Natural killer cell (primary cell): ENCODE results near the gene CERK. TPM values are rescaled to one million over a fixed set of nuclear protein-coding genes. Genes with fewer than 3 reads are reported as not detected.
A peak's percentile ranks its signal among the peaks of the same experiment; 100 is the strongest.

ENCODE experiments used
- ATAC-seq, 3 donors: fragments of 150-1000 bp in 2 of 3; fragments of 200-7000 bp in 1 of 3; cut with Tn5 transposase; 1 replicate in 1 of 3; 2 replicates in 2 of 3; pipeline ENCODE4 v1.10.0; 2021; ENCODE audit warnings: mild to moderate bottlenecking in 2 of 3, moderate library complexity in 2 of 3
- DNase-seq, 2 donors: peaks; one replicate each; pipeline versions ENCODE4 v3.0.0 to v3.0.0-alpha.2; 2013 to 2021; ENCODE audit warnings: mixed read lengths in 1 of 2
- H3K27ac ChIP-seq: one replicate; pipeline ENCODE4 v1.5.1; 2013; ENCODE audit warnings: mild to moderate bottlenecking, low read length
- H3K27me3 ChIP-seq: one replicate; pipeline ENCODE4 v1.6.1; 2013; ENCODE audit warnings: low read length; ENCODE audit not compliant: control insufficient read depth, insufficient read depth
- H3K36me3 ChIP-seq: one replicate; pipeline ENCODE4 v1.6.1; 2013; ENCODE audit warnings: low read length; ENCODE audit not compliant: control insufficient read depth, insufficient read depth
- H3K4me1 ChIP-seq: one replicate; pipeline ENCODE4 v1.6.1; 2013; ENCODE audit warnings: low read length; ENCODE audit not compliant: control insufficient read depth, insufficient read depth
- H3K4me3 ChIP-seq: one replicate; pipeline ENCODE4 v1.5.1; 2013; ENCODE audit warnings: low read length
- H3K9me3 ChIP-seq: one replicate; pipeline ENCODE4 v1.6.1; 2013; ENCODE audit warnings: low read length; ENCODE audit not compliant: control insufficient read depth, insufficient read depth
- H3K27ac Mint-ChIP-seq, 2 donors: one replicate each; pipeline ENCODE4 v1.8.0; 2022; ENCODE audit warnings: mild to moderate bottlenecking in 2 of 2, mixed read lengths in 2 of 2, moderate library complexity in 1 of 2
- H3K27me3 Mint-ChIP-seq, 2 donors: one replicate each; pipeline ENCODE4 v1.8.0; 2022; ENCODE audit warnings: low read depth in 2 of 2, mixed read lengths in 2 of 2
- H3K36me3 Mint-ChIP-seq: one replicate; pipeline ENCODE4 v1.8.0; 2022; ENCODE audit warnings: mixed read lengths
- H3K4me1 Mint-ChIP-seq, 2 donors: one replicate each; pipeline ENCODE4 v1.8.0; 2022; ENCODE audit warnings: mixed read lengths in 2 of 2
- H3K4me3 Mint-ChIP-seq: one replicate; pipeline ENCODE4 v1.8.0; 2022; ENCODE audit warnings: mild to moderate bottlenecking, moderate library complexity, mixed read lengths
- H3K9me3 Mint-ChIP-seq, 2 donors: one replicate each; pipeline ENCODE4 v1.8.0; 2022; ENCODE audit warnings: mixed read lengths in 2 of 2
- WGBS: methylation state at CpG from one replicate; pipeline ENCODE4 v1.1.7; 2013; ENCODE audit warnings: missing lambda C conversion rate; ENCODE audit not compliant: insufficient coverage; 5-methylcytosine and 5-hydroxymethylcytosine counted together
- intact Hi-C: fragments of 100-400 bp; cut with micrococcal nuclease; formaldehyde crosslinking; loops from one replicate; pipeline ENCODE4 v1.14.2; 2022
- total RNA-seq, 4 donors: library from RNA; stranded (reverse); fragments of 120-200 nt in 1 of 4; gene quantifications; one replicate each; pipeline versions ENCODE4 v1.2.3 to v1.2.4, GENCODE V29; 2013 to 2022
- TF ChIP-seq, protein P1 (sequence below): fragments of 200-600 bp; IDR thresholded peaks from one replicate; pipeline ENCODE4 v1.8.0; 2022; ENCODE audit warnings: antibody characterized with exemption

The CERK gene
- total RNA-seq, 3 donors from 2014 or later (not counting 1 experiment from before 2014, with no cell fraction given), result 50.0 to 71.2 (median 55.6) TPM

DNA sequence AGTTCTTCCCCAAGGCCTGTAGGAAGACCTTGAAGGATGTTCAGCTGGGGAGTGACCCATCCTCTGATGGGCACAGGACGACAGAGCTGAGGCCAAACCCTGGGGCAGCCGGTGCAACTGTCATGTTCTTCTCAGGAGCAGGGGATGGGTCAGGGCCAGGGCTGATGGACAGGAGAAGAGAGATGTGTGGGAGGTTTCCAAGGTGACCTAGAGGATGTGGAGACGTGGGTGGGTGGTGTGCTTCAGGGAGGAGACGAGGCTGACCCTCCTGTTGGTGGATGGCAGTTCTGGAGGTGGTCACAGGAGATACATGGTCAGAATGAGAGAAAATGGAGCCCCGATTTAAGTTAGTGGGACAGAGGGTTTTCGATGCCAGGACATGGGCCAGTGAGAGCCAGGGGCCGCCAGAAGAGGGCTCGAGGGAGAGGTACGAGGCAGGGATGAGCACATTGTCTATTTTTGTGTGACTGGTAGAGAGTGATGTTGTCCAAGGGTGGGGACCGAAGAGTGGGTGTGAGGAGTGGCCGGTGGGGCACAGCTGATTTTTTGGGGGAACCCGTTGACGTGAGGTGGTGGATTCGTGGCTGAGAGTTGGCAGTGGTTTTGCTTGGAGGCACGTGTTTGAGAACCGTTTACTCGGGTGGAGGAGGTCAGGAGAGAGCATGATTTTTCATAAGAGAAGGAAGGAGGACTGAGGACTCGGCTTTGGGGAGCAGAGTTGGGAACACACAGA is 39.0 kb upstream of the CERK start:
- WGBS, result 49% methylated on average over 18 of the region's 18 CpGs
- Mint-ChIP-seq H3K9me3 (no peaks in the 10 kb centered on the region), H3K27me3 (no peaks in the 10 kb centered on the region), H3K27ac (peak overlapping the region; percentile 68 to 87), H3K4me3 (peak overlapping the region; percentile 55), H3K4me1 (peaks cover 66 to 73% of the 10 kb centered on the region in 2 donors), H3K36me3 (no peaks in the 10 kb centered on the region)
- ATAC-seq (peak in 2 of 3 donors; percentile 37 to 58), DNase-seq (no peak)
- peaks cover 59% of the 10 kb centered on the region for H3K4me1 ChIP-seq
- intact Hi-C loops, result no loop called here
- no peaks in the 10 kb centered on the region for H3K9me3 ChIP-seq
- no peaks in the 10 kb centered on the region for H3K27me3 ChIP-seq
- TF ChIP-seq, protein P1, sequence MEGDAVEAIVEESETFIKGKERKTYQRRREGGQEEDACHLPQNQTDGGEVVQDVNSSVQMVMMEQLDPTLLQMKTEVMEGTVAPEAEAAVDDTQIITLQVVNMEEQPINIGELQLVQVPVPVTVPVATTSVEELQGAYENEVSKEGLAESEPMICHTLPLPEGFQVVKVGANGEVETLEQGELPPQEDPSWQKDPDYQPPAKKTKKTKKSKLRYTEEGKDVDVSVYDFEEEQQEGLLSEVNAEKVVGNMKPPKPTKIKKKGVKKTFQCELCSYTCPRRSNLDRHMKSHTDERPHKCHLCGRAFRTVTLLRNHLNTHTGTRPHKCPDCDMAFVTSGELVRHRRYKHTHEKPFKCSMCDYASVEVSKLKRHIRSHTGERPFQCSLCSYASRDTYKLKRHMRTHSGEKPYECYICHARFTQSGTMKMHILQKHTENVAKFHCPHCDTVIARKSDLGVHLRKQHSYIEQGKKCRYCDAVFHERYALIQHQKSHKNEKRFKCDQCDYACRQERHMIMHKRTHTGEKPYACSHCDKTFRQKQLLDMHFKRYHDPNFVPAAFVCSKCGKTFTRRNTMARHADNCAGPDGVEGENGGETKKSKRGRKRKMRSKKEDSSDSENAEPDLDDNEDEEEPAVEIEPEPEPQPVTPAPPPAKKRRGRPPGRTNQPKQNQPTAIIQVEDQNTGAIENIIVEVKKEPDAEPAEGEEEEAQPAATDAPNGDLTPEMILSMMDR, result no peak
- no peak overlapping the region for H3K4me3 ChIP-seq
- H3K27ac ChIP-seq, result peak overlapping the region; percentile 39
- H3K36me3 ChIP-seq, result peaks cover 5% of the 10 kb centered on the region

DNA sequence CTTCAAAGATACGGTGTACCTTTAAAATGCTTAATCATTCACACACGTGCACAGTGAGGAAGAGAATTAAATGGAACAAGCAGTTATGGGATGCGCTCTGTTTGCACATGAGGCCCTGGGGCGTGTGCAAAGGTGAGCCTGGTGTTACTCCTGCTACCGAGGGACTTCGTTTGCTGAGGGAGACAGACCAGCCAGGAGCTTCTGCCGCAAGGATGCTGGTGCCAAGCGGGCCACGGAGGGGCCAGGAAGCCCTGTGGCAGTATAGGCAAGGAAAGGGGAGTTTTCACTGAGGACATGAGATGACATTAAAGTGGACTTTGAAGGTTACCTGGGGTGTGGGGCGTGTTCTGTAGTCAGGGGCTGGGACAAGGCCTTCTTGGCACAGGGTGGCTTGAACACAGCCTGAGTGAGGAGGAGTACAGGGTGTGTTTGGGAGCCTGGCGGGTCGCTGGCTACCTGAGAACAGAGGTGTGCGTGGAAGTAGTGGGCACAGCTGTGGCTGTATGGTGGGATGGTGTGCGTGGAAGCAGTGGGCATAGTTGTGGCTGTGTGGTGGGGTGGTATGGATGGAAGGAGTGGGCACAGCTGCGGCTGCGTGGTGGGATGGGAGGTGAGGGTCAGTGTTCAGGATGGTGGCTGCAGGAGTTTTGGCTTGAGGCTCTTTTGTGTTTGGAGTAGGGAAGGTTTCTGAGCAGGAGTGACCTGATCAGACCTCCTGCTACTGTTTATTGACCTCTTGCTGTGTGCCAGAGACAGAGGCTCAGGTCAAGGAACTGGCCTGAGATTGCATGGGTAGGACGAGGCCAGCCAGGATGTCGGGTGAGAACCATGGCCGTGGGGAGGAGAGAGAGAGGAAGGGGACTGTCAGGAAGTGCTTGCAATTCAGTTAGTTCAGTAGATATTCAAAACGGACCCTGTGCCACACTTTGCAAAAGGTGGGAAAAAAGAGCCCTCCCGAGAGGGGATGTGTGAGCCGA is 38.1 kb upstream of the CERK start:
- H3K4me3 Mint-ChIP-seq, result peak overlapping the region; percentile 55
- ATAC-seq, result peak in 1 of 3 donors; percentile 22
- no peak for DNase-seq
- Histone ChIP-seq H3K4me3 (no peak overlapping the region), H3K36me3 (peaks cover 5% of the 10 kb centered on the region), H3K4me1 (peaks cover 63% of the 10 kb centered on the region), H3K27ac (peak overlapping the region; percentile 39), H3K9me3 (no peaks in the 10 kb centered on the region), H3K27me3 (no peaks in the 10 kb centered on the region)
- H3K9me3 Mint-ChIP-seq, result no peaks in the 10 kb centered on the region
- TF ChIP-seq, protein P1, result no peak
- H3K4me1 Mint-ChIP-seq, result peaks cover 65 to 70% of the 10 kb centered on the region in 2 donors
- H3K27me3 Mint-ChIP-seq, result no peaks in the 10 kb centered on the region
- H3K36me3 Mint-ChIP-seq, result no peaks in the 10 kb centered on the region
- WGBS, result 72% methylated on average over 22 of the region's 22 CpGs
- intact Hi-C loops, result no loop called here
- H3K27ac Mint-ChIP-seq, result peak overlapping the region; percentile 68 to 87

DNA sequence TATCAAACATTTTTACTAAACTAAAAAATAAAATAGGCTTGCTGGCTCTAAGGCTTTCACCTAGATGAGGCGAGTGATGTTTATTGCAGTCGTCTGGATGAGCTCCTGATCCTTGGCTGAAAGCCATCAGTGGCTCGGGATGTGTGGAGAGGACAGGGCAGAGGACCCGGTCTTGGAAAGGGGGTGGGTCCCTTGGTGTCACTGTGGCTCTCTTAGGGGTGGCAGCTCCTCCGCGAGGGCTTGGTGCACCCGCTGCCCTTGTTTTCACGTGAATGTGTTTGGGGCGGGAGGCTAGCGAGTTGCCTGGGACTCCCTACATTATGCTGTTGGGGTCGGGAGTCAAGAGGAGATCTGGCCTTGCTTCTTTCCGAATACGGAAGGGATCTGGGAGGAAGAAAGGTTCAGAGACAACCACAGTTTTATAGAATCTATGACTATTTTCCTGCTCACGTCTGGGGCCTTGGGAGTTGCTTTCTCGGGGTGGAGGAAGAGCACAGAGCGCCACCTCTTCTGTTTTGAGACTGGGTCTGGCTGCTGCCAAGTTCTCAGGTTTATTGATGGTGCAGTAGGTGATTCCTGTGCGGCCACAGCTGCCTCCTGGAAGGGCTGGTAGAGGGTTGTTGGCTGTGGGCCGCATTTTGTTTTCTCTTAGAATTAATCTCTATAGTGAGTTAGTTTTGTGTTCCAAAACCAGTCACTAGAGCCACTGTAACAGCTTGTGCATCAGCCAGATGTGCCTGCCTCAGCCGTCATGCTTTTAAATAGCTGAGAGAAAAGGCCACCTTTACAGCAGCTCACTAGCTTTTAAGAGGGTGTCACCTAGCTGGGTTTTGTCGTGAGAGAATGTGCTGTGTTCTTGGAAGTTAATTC is 37.2 kb upstream of the CERK start:
- 77% methylated on average over 20 of the region's 20 CpGs for WGBS
- H3K4me1 Mint-ChIP-seq, result peaks cover 69% of the 10 kb centered on the region in 2 donors
- Histone ChIP-seq H3K27ac (peak overlapping the region; percentile 71), H3K27me3 (no peaks in the 10 kb centered on the region), H3K9me3 (no peaks in the 10 kb centered on the region), H3K36me3 (peaks cover 5% of the 10 kb centered on the region), H3K4me3 (no peak overlapping the region), H3K4me1 (peaks cover 73% of the 10 kb centered on the region)
- H3K9me3 Mint-ChIP-seq, result no peaks in the 10 kb centered on the region
- H3K27me3 Mint-ChIP-seq, result no peaks in the 10 kb centered on the region
- peak overlapping the region; percentile 68 to 87 for H3K27ac Mint-ChIP-seq
- DNase-seq (no peak), ATAC-seq (no peak)
- TF ChIP-seq, protein P1, result no peak
- H3K36me3 Mint-ChIP-seq, result no peaks in the 10 kb centered on the region
- intact Hi-C loops, result no loop called here
- peak overlapping the region; percentile 68 for H3K4me3 Mint-ChIP-seq
